Ishikawa (cell line): Measurements from ENCODE around the gene ST6GALNAC3.

Experiments used
- CEBPB ChIP-seq: IDR thresholded peaks from 2 replicates; pipeline ENCODE4 v1.6.1; 2012
- MAX ChIP-seq: IDR thresholded peaks from 2 replicates; pipeline ENCODE4 v1.6.1; 2012
- TAF1 ChIP-seq: IDR thresholded peaks from 2 replicates; pipeline ENCODE4 v1.6.1; 2012; ENCODE audit warnings: low read depth, mild to moderate bottlenecking

GRCh38 chr1:76501136-76501535 is 426.6 kb downstream of the ST6GALNAC3 start:
- no peak for TF ChIP-seq TAF1
- TF ChIP-seq CEBPB = no peak
- TF ChIP-seq MAX = no peak
